HG03159 (cell line): ENCODE results near the gene UBASH3B.

Experiments
- ATAC-seq: cut with Tn5 transposase; IDR thresholded peaks from one replicate; pipeline ENCODE4 v1.9.1; 2021; ENCODE audit warnings: mild to moderate bottlenecking, moderate library complexity; ENCODE audit not compliant: unreplicated experiment

Gene UBASH3B

DNA sequence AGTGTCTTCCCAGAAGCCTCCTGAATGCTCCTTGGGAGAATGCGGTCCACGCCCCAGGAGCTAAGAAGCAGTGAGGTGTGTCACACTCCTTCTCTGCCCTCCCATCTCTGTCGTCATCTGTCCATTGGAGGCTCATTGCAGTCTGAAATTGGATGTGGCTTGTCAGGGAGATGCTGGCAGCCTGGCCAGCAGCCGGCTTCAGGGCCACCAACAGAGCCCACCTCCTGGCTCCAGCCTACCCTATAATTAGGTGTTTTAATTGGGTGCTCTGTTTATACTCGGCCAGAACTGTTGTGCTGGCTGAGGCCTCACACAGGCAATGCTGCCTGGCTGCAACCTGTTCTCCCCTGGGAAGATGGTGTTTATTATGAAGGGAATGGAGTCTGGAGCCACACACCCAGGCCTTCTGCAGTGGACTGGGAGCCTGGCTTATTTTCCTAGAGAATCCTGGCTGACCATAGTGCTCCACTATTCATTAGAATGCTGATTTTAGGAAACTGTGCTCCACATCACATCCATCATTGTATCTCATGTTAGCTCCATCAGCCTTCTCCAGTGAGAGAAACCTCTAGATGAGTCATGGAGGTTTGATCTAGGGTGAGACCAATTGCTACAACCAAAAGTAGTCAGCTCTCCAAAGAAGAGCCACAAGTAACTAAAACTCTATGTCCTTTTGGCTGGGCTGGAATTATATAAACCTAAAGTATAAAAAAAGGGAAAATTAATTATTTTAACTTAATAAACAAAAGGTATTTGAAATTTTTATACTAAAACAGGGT, 96.0 kb downstream of the UBASH3B start:
- no peak for ATAC-seq

DNA sequence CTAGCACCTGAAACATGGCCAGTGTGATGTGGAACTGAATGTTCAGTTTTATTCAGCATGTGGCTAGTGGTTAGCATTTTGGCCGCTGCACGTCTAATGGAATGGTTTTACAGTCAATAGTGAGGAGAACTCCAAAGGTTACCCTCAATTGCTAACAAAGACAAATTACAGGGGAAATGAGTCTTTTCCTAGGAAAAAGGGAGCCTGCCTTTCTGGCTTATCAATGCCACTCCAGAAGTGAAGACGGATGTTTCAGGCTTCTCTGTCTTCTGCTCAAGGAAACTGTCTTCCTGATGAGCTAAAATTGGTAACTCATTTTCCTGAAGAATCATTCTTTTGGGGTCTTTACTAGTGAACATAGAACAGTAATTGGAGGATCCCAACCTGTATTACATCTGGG, 98.5 kb downstream of the UBASH3B start:
- ATAC-seq: no peak

DNA sequence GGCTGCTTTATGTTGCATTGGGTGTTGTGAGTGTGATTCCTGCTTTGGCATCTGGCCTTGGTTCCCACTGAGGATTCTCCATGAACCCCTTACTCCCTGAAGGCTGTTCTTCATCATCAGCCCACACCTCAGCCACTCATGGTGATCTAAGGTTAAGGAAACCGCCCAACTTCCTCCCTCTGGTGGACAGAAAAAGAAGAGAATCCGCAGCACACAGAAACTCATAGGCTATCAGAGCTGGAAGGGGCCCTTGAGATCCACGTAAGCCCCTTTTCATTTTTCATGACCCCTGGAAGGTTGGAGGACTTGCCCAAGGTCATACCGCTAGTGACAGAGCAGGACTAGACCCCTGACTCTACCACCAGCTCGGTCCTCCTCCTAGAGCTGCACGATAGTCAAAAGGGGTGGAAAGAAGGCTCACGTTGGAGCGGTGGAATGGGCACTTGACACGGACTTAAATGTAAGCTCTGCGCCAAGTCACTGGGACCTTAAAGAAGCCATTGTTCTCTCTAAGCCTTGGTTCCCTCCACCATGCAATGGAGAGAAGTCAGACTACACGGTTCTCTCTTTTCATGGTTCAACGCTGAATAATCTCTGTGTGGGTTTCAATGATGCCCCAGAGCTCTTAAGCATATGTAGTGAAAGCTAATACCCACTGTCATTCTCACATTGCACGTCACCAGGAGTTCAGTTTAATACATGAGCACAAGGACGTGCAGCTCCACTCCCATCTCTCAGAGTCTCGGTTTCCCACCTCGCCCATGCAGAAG, 99.2 kb downstream of the UBASH3B start:
- no peak for ATAC-seq

DNA sequence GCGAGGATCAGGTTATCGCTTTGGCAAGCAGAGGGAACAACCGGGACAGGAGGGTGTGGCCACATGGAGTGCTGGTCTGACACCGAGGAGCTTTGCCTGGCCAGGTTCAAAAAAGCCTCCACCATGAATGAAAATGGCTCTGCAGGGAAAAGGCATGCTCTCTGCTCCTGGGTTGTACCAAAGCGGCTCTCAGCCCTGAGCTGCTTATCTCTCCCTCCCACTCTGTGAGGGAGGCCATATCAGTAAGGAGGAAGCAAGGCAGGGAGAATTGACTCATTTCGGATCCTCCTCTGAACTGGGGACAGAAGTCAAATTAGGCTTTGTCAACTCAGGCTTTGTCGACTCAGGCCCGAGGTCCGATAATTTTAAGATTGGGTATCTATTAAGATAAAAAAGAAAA, 99.9 kb downstream of the UBASH3B start:
- no peak for ATAC-seq

DNA sequence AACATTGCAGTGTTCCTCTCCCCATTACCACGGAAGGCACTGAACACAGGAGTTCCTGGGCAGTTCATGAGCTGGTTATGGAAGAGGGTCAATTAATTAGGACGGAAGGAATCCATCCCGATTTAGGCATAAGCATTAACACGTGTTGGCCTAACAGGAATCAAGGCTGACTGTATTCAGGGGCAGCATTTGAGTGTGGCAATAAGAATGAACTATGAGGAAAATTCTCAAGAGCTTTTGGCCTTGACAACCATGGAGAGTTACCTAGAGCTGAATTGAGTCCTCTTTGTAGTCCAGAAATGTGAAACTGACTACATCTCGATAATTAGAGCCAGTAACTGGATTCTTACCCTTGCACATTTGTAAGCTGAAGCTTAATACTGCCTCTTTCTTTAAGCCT, 100.4 kb downstream of the UBASH3B start:
- ATAC-seq: no peak

DNA sequence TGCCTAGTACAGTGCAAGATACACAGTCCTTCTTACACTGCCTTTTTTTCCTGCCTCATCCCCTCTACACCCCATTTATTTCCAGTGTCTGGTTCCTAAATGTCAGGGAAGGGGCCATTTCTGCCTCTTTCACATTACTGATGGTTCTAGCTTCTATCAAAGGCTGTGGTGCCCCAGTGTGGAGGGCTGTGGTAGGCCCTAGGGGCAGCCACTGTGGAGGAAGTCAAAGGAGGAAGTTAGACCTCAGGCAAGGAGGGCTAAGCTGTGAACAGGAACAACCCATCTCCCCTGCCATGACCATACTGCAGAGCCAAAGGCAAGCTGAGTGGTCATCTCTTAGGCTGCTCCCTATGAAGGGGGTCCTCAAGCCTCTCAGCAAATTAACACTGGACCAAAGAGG, 100.9 kb downstream of the UBASH3B start:
- peak; percentile 77 for ATAC-seq

DNA sequence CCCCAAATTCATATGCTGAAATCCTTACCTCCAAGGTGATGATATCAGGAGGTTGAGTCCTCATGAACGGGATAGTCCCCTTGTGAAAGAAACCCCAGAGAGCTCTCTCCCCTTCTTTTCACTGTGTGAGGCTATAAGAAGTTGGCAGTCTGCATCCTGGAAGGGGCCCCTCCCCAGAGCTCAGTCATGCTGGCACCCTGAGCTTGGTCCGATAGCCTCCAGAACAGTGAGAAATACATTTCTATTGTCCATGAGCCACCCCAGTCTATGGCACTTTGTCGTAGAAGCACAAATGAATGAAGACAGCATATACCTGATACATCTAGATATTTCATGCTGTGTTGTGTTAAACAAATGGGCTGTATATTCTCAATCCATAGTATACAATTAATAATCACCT, 101.7 kb downstream of the UBASH3B start:
- ATAC-seq: no peak

DNA sequence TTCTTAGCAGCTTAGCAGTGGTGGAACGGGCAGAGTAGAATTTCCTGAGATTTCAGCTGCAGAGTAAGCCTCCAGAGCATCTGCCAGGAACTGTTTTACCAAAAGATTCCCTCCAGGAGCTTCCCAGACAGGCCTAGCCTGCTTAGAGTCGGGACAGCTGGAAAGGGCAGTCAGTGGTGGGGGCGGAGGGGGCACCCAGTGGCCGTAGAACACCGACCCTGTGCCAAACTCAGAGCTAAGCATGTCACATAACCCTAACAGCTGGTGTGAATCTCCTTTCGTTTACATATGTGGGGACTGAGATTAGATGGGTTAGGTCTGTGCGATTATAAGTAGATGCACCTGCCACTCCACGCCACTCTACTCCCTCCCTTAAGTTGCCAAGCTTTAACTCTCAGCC, 102.8 kb downstream of the UBASH3B start:
- no peak for ATAC-seq

DNA sequence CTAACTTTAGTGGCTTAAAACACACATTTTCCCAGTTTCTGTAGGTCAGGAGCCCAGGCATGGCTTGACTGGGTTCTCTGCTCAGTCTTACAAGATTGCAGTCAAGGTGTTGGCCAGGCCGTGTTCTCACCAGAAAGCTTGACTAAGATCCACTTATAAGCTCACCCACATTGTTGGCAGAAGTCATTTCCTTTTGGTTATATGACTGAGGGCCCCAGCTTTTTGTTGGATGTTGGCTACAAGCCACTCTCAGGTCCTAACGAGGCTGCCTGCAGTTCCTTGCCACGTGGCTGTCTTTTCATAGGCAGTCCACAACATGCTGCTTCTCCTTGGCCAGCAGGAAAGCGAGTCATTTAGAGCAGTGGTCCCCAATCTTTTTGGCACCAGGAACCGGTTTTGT, 103.5 kb downstream of the UBASH3B start:
- no peak for ATAC-seq

DNA sequence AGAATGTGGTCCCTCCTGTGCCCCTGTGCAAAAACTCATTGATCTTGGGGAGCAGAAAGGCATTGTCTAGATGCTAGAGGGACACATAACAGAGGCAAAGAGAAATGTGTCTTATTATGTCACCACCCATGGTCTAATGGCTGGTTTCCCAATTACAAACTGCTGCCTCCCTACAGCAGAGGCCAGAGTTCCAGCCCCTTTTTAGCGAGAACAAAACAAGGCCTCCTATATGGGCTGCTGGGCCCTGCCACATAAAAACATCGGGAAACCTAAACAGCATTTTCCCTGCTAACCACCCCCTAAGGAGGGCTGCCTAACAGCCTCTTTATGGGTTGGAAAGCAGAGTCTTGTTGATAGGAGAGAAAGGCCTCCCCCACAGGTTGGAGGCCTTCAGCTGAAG, 107.6 kb downstream of the UBASH3B start:
- no peak for ATAC-seq

DNA sequence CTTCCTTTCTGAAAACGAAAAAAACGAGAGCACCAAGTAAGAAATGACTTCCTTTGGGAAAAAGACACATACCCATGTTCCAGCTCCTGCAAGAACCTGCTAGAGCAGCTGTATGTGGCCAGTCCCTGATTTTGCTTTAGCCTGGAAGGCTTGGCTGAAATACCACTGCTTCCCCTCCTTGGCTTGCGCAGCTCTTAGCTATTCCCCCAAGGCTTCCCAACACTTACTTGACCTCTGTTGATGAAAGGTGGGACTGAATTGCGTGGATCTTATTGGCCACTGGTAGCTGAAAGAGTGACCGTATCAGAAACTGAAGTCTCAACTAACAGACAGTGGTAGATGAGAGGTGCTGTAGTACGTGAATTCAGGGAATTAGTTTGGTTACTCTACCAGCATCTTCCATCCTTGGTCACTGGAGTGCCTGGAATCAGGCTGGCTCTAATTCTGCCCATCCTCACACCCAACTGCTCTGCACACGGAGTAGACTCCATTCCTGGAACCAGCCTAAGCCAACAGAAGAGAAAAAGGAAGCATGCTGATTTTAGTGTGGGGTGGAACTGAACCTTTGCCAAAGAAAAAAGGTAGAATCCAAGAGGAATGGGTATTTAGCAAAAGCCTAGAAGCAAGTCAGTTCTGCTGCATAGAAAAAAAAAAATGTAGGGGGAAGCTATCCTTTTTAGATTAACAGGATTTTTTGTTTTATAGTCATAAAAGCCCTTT, 109.0 kb downstream of the UBASH3B start:
- ATAC-seq: no peak

DNA sequence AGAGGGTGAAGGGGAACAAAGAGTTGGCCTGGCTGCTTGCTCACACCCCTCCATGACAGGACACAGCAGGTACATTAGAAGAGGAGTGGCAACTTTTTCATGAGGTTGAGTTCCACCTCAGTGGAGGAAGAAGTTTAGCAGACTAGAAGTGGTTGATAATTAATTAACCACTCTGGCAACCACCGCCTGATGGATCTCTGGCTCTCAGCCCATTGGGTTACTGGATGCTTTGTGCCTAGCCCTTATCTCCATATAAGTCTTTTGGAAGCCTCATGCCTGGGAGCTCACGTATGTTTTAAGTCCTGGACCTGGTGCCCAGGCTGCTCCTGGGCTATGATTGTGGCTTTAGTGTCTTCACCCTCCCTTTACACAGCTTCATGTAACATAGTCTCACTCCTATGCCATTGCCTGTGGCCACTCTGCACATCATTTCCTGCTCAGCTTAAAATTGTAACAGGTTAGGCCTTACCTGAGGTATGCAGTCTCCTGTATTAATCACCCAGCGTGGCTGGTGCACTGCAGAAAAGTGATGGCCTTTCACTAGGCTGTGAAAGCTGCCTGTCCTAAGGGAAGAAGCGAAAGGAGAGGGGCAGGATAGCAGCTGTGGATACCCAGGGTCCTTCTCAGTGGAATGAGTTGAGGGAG, 110.1 kb downstream of the UBASH3B start:
- no peak for ATAC-seq

DNA sequence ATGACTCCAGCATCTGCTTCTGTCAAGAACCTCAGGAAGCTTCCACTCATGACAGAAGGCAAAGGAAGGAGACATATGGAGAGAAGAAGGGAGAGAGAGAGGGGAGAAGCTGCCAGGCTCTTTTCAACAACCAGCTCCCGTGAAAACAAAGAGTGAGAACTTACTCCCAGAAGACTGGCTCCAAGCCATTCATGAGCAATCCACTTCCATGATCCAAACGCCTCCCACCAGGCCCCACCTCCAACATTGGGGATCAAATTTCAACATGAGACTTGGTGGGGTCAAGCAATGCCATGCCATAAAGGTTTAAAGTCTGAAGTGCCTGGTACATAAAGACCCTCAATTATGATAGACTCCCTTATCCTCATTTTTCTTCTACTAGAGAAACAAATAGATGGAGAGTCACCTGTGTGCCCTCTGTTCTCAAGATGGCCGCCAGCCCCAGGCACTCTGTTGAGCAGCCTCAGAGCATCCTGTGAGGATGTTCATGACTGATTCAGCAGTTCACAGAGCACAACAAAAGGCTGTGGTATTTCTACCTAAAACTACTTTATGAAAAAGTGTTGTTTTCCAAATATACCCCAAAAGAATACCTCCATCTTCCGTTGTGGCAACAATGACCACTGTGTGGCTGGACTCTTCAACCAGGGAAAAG, 113.7 kb downstream of the UBASH3B start:
- ATAC-seq: no peak

DNA sequence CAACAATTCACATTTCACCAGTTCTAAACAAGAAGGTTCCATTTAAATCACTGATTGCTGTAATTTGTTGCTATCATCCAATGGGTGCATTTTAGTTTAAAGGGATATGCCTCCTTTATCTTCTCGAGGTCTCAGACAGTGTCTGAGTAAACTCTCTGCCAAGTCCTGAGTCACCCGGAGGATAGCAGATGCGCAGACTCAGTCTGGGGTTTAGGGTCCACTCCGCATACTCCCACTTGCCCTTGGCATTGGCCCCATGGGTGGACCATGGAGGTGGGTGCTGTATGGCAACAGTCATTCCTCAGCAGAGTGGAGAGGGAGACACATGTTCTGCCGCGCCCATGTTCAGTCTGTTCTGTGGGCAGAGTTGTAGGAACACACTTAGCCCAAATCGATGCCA, 117.4 kb downstream of the UBASH3B start:
- ATAC-seq: no peak

DNA sequence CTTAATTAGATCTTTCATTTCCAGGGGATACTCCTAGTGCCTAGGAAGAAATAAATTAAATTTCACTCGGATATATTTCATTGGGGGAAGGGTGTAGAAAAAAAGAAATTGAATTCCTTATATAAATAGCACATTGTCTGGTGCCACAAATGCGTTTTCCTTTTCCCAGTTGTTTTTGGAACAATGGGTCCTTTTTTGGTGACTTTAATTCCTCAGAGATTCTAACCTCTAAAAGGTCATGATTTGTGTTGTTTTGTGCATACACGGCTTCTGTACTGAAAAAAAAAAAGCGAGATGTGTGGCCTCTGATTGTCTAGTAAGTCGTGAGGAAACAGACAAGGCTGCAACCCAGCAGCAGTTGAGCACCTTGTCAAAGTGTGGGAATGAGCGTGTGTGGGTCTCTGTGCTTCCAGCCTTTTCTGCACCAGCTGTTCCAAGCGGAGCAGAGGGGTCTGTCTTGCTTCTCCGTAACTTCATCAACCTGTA, 118.3 kb downstream of the UBASH3B start:
- ATAC-seq: no peak

DNA sequence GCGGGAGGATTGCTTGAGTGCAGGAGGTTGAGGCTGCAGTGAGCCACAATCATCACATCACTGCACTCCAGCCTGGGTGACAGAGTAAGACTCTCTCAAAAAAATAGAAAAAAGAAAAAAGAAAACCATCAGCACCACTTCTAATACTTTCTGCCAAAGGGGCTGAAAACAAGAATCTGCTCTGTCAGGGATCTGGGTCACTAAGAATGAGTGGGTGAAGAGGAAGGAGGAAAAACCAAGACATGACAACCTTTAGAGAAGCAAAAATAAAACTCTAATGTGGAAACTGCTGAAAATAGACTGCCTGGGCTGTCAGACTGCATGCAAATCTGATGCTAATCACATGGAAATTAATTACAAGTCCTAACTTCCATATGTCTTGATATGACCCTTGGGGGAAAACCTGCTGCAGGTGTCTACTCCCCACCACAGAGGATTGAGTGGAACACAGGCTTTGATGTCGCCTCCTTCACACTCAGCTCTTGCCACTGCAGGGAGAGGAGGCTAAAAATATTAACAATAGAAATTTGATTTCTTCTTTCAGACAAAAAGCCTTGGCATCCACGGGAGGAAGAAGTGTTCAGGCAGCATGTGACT, 120.3 kb downstream of the UBASH3B start:
- no peak for ATAC-seq

DNA sequence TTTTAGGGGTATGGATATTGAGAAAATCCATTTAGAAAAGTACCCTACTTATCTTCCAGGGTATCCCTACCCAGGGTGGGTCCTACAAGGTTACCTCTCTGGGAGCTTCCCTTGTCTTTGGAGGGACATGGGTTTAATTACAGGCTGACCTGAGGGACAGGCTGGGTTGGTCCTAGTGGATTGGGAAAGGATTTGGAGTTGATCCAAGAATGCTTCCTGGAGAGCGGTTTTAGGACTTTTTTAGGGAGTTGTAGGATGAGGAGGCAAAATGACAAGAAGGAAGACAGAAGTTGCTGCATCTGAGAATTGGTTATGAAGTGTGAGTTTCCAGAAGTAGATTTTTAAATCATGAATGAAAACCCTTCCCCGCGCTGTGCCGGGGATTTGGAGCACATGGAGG, 121.0 kb downstream of the UBASH3B start:
- no peak for ATAC-seq

DNA sequence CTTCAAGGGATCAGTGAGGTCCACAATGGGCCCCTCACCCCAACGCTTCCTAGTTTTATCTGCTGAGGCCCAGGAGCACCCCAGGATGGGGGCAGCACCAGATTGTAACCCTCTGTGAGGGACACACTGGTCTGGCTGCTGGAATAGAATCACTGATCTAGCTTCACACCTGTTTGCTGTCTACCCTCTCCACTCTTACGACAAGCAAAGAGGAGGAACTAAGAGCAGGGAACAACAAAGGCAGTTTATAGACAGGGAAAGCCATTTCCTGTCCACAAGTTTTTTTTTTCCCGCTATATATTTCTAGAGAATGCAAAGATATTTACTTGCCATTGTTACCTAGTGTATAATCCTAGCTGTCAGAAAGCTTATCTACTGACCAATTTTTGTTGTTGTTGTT, 121.8 kb downstream of the UBASH3B start:
- no peak for ATAC-seq

DNA sequence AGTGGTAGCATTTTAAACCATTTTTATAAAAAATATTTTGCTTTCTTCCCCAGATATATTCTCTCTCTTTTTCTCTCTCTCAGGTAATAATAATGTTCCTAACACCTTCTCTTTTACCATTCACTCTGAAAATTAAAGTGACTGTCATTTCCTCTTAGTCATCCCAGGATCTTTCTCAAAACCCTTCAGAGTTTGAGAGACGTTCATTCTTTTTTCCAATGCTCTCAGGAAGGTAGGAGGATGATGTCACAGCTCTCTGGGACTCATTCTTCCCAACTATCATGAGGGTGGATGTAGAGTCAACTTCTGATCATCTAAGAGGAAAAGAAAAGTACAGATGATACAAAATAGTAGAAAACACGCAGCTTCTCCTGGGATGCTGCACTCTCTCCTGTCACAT, 122.6 kb downstream of the UBASH3B start:
- no peak for ATAC-seq

DNA sequence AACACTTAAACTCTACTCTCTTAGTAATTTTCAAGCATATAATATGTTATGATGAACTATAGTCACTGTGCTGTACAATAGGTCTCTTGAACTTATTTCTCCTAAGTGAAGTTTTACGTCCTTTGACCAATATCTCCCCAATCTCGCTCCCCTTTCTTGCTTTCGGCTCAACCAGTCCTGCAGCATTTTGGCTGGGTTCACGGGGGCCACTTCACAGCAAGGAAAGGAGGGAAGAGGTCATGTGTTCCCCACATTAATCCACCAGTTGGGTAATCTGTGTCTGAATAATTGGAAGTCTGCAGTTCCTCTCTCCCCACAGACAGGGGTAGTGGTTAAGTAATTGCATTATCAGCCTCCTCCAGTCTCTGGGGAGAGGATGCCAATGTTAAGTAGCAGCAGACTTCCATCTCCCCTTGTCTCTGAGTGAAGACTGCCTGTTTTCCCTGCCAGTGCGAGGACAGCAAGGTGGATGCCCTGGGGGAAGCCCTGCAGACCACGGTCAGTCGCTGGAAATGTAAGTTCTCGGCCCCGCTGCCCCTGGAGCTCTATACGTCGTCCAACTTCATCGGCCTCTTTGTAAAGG, 123.6 kb downstream of the UBASH3B start:
- no peak for ATAC-seq
